ENCODE measurements around the gene C15orf39.

DNA sequence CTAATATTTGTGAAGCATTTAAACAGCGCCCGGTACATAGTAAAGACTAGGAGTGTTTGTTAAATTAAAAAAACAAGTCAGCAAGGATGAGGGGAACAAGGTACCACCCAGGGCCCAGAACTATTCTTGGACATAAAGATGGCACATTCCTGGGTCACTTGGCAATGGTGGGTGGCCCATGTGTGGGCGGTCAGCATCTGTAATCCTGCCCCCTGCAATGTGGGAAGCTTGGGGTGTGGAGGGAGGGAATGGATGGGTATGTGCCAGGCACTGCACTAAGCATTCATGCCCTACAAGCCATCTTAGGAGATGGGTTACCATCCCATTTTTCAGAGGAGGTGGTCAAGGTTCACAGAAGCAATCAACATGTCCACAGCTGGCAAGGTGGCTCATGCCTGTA is 7.3 kb upstream of the C15orf39 start:
- TF ChIP-seq, protein P1, sequence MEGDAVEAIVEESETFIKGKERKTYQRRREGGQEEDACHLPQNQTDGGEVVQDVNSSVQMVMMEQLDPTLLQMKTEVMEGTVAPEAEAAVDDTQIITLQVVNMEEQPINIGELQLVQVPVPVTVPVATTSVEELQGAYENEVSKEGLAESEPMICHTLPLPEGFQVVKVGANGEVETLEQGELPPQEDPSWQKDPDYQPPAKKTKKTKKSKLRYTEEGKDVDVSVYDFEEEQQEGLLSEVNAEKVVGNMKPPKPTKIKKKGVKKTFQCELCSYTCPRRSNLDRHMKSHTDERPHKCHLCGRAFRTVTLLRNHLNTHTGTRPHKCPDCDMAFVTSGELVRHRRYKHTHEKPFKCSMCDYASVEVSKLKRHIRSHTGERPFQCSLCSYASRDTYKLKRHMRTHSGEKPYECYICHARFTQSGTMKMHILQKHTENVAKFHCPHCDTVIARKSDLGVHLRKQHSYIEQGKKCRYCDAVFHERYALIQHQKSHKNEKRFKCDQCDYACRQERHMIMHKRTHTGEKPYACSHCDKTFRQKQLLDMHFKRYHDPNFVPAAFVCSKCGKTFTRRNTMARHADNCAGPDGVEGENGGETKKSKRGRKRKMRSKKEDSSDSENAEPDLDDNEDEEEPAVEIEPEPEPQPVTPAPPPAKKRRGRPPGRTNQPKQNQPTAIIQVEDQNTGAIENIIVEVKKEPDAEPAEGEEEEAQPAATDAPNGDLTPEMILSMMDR (IDR thresholded peaks at IDR 0.05), result no peak
- no peak for TF ChIP-seq POLR2A (IDR thresholded peaks at IDR 0.05)

Measured in breast epithelium (tissue), 3 donors.